Measurements from ENCODE around the gene RPAP2. TPM values are rescaled to one million over a fixed set of nuclear protein-coding genes. Genes with fewer than 3 reads are reported as not detected.

Gene RPAP2
- total and polyA plus RNA-seq, 2 of the 8 experiments (the other 6 are each of a cell fraction or from before 2014, with no cell fraction given), result 7.9 to 28.4 TPM

GRCh38 chr1:92359986-92360385, 61.1 kb downstream of the RPAP2 start:
- 90% methylated on average over 2 of the region's 2 CpGs; no CpG with 5 or more reads in 1 of the 2 experiments for WGBS, 2 experiments (ENCODE audit: extremely low coverage in 1 of 2, insufficient coverage in 1 of 2, insufficient read length in 1 of 2, insufficient replicate concordance in 2 of 2, low coverage in 1 of 2, low lambda C conversion rate in 2 of 2, missing lambda C conversion rate in 1 of 2)

More at GRCh38 chr1:92359986-92360385, 61.1 kb downstream of the RPAP2 start:
- no peak overlapping the region for H2AK5ac ChIP-seq (ENCODE audit: low read depth, low read length)
- H3K4ac ChIP-seq (replicated peaks; ENCODE audit: insufficient read length, low read depth, low read length), result no peak overlapping the region
- no peak overlapping the region for H3K14ac ChIP-seq (ENCODE audit: insufficient read length)
- H3K4me3 ChIP-seq (ENCODE audit: extremely low read depth in 1 of 4, insufficient read depth in 2 of 4, low read depth in 3 of 4, low read length in 4 of 4), result no peak overlapping the region
- no peak overlapping the region for H2AFZ ChIP-seq (ENCODE audit: low read length)
- no peak overlapping the region for H2BK20ac ChIP-seq (ENCODE audit: low read length)
- H3K79me2 ChIP-seq (ENCODE audit: control insufficient read depth in 1 of 2, insufficient read depth in 2 of 2, low read length in 2 of 2), result no peaks in the 10 kb centered on the region
- ChIA-PET CTCF (ENCODE audit: partially characterized antibody) (interaction anchor here (1.0 kb wide), 1 partner anchor 49 kb away, joined by 3 read pairs; no protein-coding TSS in a partner anchor), POLR2A (ENCODE audit: partially characterized antibody) (interaction anchor here (0.8 kb wide), 1 partner anchor 13 kb away, joined by 3 read pairs; no protein-coding TSS in a partner anchor)
- H4K5ac ChIP-seq (ENCODE audit: insufficient read length, low read depth, low read length), result no peak overlapping the region
- H2BK5ac ChIP-seq (ENCODE audit: low read depth, low read length), result no peak overlapping the region
- no peaks in the 10 kb centered on the region; the same call in 1 of the 2 replicates for H3K23me2 ChIP-seq (ENCODE audit: low read depth, low read length)
- H3K18ac ChIP-seq (ENCODE audit: extremely low read depth, low read length), result no peak overlapping the region
- H3K79me1 ChIP-seq (ENCODE audit: low read depth, low read length), result no peaks in the 10 kb centered on the region
- H2BK15ac ChIP-seq (ENCODE audit: low read length), result no peak overlapping the region
- no peak overlapping the region for H3K4me2 ChIP-seq (ENCODE audit: insufficient read depth in 1 of 2, low read depth in 2 of 2, low read length in 2 of 2)
- no peak overlapping the region for H3K56ac ChIP-seq (replicated peaks; ENCODE audit: insufficient read length, low read depth, low read length)
- H2BK120ac ChIP-seq (replicated peaks; ENCODE audit: low read depth, low read length), result no peak overlapping the region
- H2BK12ac ChIP-seq (ENCODE audit: low read depth, low read length), result no peak overlapping the region
- H3K4me1 ChIP-seq (replicated peaks in 1 of 4; ENCODE audit: control insufficient read depth in 3 of 4, insufficient read depth in 4 of 4, low read length in 3 of 4), result no peaks in the 10 kb centered on the region
- no peak overlapping the region for H4K91ac ChIP-seq (replicated peaks; ENCODE audit: insufficient read length, low read length)
- no peaks in the 10 kb centered on the region for H3K9me3 ChIP-seq (ENCODE audit: insufficient read depth in 2 of 2, low read depth in 1 of 2, low read length in 1 of 2)
- H3K23ac ChIP-seq (ENCODE audit: insufficient read length), result no peak overlapping the region
- no peak overlapping the region for H4K8ac ChIP-seq (ENCODE audit: extremely low read depth, insufficient read depth, low read length)
- no peak overlapping the region for H3K27ac ChIP-seq (ENCODE audit: low read depth, low read length)
- no peak for TF ChIP-seq BACH1 (IDR thresholded peaks at IDR 0.05; ENCODE audit: low read length)
- TF ChIP-seq GTF2F1 (IDR thresholded peaks at IDR 0.05; ENCODE audit: borderline replicate concordance, low read depth, low read length), result no peak
- no peak for TF ChIP-seq KDM5A (IDR thresholded peaks at IDR 0.05; ENCODE audit: low read length)
- H3K36me3 ChIP-seq (ENCODE audit: control insufficient read depth in 2 of 4, insufficient read depth in 4 of 4, low read length in 3 of 4), result peaks cover 0 to 5% (median 0%) of the 10 kb centered on the region in 4 experiments; a peak in 2 of 8 replicates
- peaks cover 0 to 1% of the 10 kb centered on the region in 2 experiments for H4K20me1 ChIP-seq (replicated peaks in 1 of 2; ENCODE audit: control insufficient read depth in 1 of 2, insufficient read depth in 2 of 2, low read length in 2 of 2)
- DNase-seq (ENCODE audit: low read depth in 1 of 2, low spot score in 2 of 2), result no peak
- no peaks in the 10 kb centered on the region for H3K27me3 ChIP-seq (replicated peaks in 1 of 4; ENCODE audit: control insufficient read depth in 3 of 4, extremely low read depth in 1 of 4, insufficient read depth in 3 of 4, low read length in 3 of 4)
- no peak overlapping the region for H3K9ac ChIP-seq (replicated peaks in 1 of 4; ENCODE audit: extremely low read depth in 1 of 4, low read depth in 3 of 4, low read length in 3 of 4)
- no peak for FAIRE-seq

Measured in H1 (cell line).